ENCODE results near the gene PEAK1.

PEAK1 gene

DNA sequence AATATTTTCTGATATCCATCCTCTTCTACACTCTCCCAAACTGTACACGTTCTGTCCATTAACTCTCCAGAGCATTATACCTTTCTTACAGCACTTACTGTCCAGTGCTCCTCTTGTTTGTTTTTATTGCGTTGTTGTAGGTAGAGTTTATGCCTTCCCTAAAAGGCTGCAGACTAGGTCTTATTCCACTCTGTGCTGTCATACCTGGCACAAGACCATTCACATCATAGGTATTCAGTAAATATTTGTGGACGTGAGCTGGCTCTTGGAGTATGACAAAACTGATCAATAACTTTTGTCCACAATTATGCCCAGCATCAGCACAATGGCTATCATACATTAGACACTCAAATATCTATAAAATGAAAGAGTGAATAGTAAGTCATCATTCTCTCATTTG is 5.2 kb upstream of the PEAK1 start:
- H3K4me3 ChIP-seq (ENCODE audit: low read depth, low read length), result no peak overlapping the region
- no peak for DNase-seq (ENCODE audit: low read depth)
- TF ChIP-seq, protein P1, sequence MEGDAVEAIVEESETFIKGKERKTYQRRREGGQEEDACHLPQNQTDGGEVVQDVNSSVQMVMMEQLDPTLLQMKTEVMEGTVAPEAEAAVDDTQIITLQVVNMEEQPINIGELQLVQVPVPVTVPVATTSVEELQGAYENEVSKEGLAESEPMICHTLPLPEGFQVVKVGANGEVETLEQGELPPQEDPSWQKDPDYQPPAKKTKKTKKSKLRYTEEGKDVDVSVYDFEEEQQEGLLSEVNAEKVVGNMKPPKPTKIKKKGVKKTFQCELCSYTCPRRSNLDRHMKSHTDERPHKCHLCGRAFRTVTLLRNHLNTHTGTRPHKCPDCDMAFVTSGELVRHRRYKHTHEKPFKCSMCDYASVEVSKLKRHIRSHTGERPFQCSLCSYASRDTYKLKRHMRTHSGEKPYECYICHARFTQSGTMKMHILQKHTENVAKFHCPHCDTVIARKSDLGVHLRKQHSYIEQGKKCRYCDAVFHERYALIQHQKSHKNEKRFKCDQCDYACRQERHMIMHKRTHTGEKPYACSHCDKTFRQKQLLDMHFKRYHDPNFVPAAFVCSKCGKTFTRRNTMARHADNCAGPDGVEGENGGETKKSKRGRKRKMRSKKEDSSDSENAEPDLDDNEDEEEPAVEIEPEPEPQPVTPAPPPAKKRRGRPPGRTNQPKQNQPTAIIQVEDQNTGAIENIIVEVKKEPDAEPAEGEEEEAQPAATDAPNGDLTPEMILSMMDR (conservative IDR thresholded peaks at IDR 0.05; ENCODE audit: low read depth, low read length), result no peak

DNA sequence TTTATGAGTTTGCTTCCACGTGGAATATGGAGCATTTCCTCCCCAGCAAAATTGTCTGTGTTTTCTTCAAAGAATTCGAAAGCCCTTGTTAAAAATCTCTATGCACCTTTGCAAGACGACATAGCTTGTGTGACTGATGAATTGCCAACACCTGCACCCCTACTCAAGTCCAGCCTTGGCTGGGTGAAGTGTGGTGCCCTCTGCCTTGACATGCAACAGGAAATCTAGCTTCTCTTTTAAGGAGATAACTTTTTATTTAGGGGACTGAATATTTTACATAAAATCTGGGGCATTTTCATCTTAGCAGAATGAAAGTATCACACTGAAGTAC is 1.4 kb upstream of the PEAK1 start:
- H3K4me3 ChIP-seq (ENCODE audit: low read depth, low read length), result peak overlapping the region; percentile 88
- DNase-seq (ENCODE audit: low read depth), result peak; percentile 22
- TF ChIP-seq, protein P1 (conservative IDR thresholded peaks at IDR 0.05; ENCODE audit: low read depth, low read length), result no peak

GRCh38 chr15:77420610-77421369 is 886 bp upstream of the PEAK1 start, which contains the start of gene HMG20A:
Gene HMG20A (plus strand): TSS chr15:77420888. CDS start chr15:77458408, 37,520 bp downstream.
- peak; percentile 91 for DNase-seq (ENCODE audit: low read depth)
- TF ChIP-seq, protein P1 (conservative IDR thresholded peaks at IDR 0.05; ENCODE audit: low read depth, low read length), result no peak
- H3K4me3 ChIP-seq (ENCODE audit: low read depth, low read length), result peak within 1 kb of the TSS; percentile 88

DNA sequence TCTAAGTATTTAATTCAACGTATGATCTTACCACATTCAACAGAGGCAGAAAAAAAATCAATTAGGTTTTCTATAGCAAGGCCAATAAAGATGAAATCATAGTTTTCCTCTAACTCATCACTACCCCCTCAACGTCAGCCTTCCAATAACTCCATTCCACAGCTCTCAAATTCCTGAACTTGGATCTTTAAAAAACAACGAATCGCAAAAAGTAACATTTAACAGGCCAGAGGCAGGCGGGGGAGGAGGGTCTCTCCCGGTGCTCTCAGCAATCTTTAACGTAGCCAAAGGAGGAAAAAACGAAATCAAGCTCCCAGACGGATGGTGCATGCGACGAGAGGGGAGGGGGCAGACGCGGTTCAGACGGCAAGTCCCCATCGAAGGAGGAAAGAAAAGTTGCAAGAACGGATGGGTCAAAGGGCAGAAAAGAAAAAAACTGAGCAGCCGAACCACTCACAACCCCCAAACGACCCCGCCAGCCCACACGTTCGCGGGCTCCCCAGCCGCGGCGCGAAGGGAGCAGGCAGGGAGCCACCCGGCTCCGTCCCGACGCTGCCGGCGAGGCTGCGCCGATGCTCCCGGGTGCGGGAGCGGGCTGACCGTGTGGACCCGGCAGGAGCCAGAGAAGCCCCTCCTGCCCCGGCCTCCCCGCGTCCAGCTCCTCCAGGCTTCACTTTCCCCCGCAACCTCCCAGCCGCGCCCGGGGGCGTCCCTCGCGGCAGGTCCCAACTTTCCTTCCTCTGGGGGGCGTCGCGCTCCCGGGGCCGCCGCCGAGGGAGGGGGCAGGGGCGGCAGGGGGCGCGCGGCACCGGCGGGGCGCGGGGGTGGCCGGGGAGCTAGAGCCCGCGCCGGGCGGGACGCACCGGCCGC is 703 bp downstream of the PEAK1 start:
- DNase-seq (ENCODE audit: low read depth), result peak; percentile 51

GRCh38 chr15:77418391-77418965 is 1.4 kb downstream of the PEAK1 start:
- TF ChIP-seq, protein P1 (conservative IDR thresholded peaks at IDR 0.05; ENCODE audit: low read depth, low read length), result no peak
- peak overlapping the region; percentile 87 for H3K4me3 ChIP-seq (ENCODE audit: low read depth, low read length)
- peak; percentile 26 for DNase-seq (ENCODE audit: low read depth)

More for the DNA sequence above, 703 bp downstream of the PEAK1 start:
- peak overlapping the region; percentile 87 for H3K4me3 ChIP-seq (ENCODE audit: low read depth, low read length)
- TF ChIP-seq, protein P1 (conservative IDR thresholded peaks at IDR 0.05; ENCODE audit: low read depth, low read length), result peak; percentile 29

GRCh38 chr15:77417602-77418001 is 2.3 kb downstream of the PEAK1 start:
- H3K4me3 ChIP-seq (ENCODE audit: low read depth, low read length), result no peak overlapping the region
- TF ChIP-seq, protein P1 (conservative IDR thresholded peaks at IDR 0.05; ENCODE audit: low read depth, low read length), result no peak
- DNase-seq (ENCODE audit: low read depth), result peak; percentile 27
